Fibroblast of lung (primary cell): ENCODE data around the gene C6orf163. TPM values are rescaled to one million over a fixed set of nuclear protein-coding genes. Genes with fewer than 3 reads are reported as not detected.

Experiments
- DNase-seq, 2 donors: peaks; one replicate each; pipeline versions ENCODE4 v3.0.0 to v3.0.0-alpha.2; 2010; ENCODE audit warnings: low read depth in 2 of 2
- H2AFZ ChIP-seq: 2 replicates; pipeline ENCODE4 v1.5.1; 2012; ENCODE audit warnings: low read length, control low read depth, inconsistent platforms
- H3K27ac ChIP-seq: 2 replicates; pipeline ENCODE4 v1.5.1; 2011; ENCODE audit warnings: low read length, control low read depth; ENCODE audit not compliant: insufficient read depth
- H3K27me3 ChIP-seq: 2 replicates; pipeline ENCODE4 v1.5.1; 2011; ENCODE audit warnings: mild to moderate bottlenecking, low read length; ENCODE audit not compliant: control insufficient read depth, insufficient read depth
- H3K36me3 ChIP-seq: 2 replicates; pipeline ENCODE4 v1.5.1; 2011; ENCODE audit warnings: low read length; ENCODE audit not compliant: control insufficient read depth, insufficient read depth
- H3K4me1 ChIP-seq: 2 replicates; pipeline ENCODE4 v1.5.1; 2011; ENCODE audit warnings: low read length; ENCODE audit not compliant: control insufficient read depth, insufficient read depth; ENCODE audit errors: extremely low read depth
- H3K4me2 ChIP-seq: 2 replicates; pipeline ENCODE4 v1.5.1; 2011; ENCODE audit warnings: low read length, control low read depth; ENCODE audit not compliant: insufficient read depth; ENCODE audit errors: extremely low read depth
- H3K4me3 ChIP-seq, 4 experiments: fragments of 200-600 bp in 1 of 4; sonication (generic) in 1 of 4; replicated peaks in 1 of 4; 2 replicates each; pipeline ENCODE4 v1.5.1; 2011 to 2016; ENCODE audit warnings: low read length in 4 of 4, low read depth in 3 of 4, mild to moderate bottlenecking in 3 of 4, control low read depth in 2 of 4, inconsistent platforms in 1 of 4, mixed read lengths in 1 of 4; ENCODE audit not compliant: insufficient read depth in 1 of 4; ENCODE audit errors: control extremely low read depth in 1 of 4
- H3K79me2 ChIP-seq: 2 replicates; pipeline ENCODE4 v1.5.1; 2012; ENCODE audit warnings: mild to moderate bottlenecking, low read length, inconsistent platforms; ENCODE audit not compliant: control insufficient read depth, insufficient read depth
- H3K9ac ChIP-seq: 2 replicates; pipeline ENCODE4 v1.5.1; 2011; ENCODE audit warnings: mild to moderate bottlenecking, low read length, control low read depth; ENCODE audit not compliant: insufficient read depth
- H3K9me3 ChIP-seq: 2 replicates; pipeline ENCODE4 v1.5.1; 2012; ENCODE audit warnings: low read depth, low read length; ENCODE audit not compliant: control insufficient read depth, insufficient read depth
- H4K20me1 ChIP-seq: 2 replicates; pipeline ENCODE4 v1.5.1; 2011; ENCODE audit warnings: low read length; ENCODE audit not compliant: control insufficient read depth, insufficient read depth; ENCODE audit errors: extremely low read depth
- EZH2 ChIP-seq: IDR thresholded peaks from 2 replicates; pipeline ENCODE4 v1.5.1; 2012; ENCODE audit warnings: low read length, control low read depth, mild to moderate bottlenecking; ENCODE audit errors: missing control alignments
- polyA plus RNA-seq, 2 donors: library from polyadenylated mRNA; depleted of rRNA in 1 of 2; stranded (reverse) in 1 of 2; unstranded in 1 of 2; fragments of >200 nt; gene quantifications; 2 replicates each; pipeline ENCODE4 v1.2.1, GENCODE V29; 2011 to 2012; ENCODE audit warnings: missing spikeins in 1 of 2
- total RNA-seq: library from RNA; depleted of rRNA; stranded (reverse); fragments of >200 nt; gene quantifications from 2 replicates; pipeline ENCODE4 v1.2.1, GENCODE V29; 2014
- TF ChIP-seq, protein P1 (sequence below), 2 donors: IDR thresholded peaks in 1 of 2; conservative IDR thresholded peaks in 1 of 2; 1 replicate in 1 of 2; 2 replicates in 1 of 2; pipeline ENCODE4 v1.5.1; 2011 to 2012; ENCODE audit warnings: low read length in 2 of 2, control low read depth in 1 of 2, inconsistent platforms in 1 of 2, low read depth in 1 of 2, mild to moderate bottlenecking in 1 of 2

Gene C6orf163
- total and polyA plus RNA-seq, 2 donors (not counting 1 experiment from before 2014, with no cell fraction given), result 0.33 to 2.8 TPM

DNA sequence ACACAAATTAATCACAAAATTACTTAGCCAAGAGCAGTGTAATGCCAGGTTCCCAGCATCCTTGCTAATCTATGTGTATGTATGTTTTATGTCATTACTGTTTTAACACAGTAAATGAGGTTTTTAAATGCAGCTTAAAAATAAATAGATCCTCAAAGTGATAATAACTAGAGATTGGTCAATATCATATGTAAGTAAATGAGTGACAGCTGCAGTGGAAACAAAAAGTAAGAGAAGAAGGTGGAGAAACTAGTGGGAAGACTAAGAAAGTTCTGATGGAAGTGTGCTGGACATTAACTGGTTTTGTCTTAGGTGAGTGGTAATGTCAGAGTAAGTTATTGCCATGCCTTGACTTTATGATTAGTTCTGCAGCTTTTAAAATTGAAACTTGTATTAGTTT lies 13.7 kb upstream of the C6orf163 start:
- Histone ChIP-seq H3K4me3 (no peak overlapping the region), H3K9ac (no peak overlapping the region), H3K79me2 (no peaks in the 10 kb centered on the region), H4K20me1 (no peaks in the 10 kb centered on the region), H3K27ac (no peak overlapping the region), H2AFZ (no peak overlapping the region), H3K9me3 (no peaks in the 10 kb centered on the region), H3K27me3 (no peaks in the 10 kb centered on the region), H3K4me2 (no peak overlapping the region), H3K4me1 (peaks cover 10% of the 10 kb centered on the region), H3K36me3 (no peaks in the 10 kb centered on the region)
- DNase-seq, result no peak
- TF ChIP-seq, protein P1, sequence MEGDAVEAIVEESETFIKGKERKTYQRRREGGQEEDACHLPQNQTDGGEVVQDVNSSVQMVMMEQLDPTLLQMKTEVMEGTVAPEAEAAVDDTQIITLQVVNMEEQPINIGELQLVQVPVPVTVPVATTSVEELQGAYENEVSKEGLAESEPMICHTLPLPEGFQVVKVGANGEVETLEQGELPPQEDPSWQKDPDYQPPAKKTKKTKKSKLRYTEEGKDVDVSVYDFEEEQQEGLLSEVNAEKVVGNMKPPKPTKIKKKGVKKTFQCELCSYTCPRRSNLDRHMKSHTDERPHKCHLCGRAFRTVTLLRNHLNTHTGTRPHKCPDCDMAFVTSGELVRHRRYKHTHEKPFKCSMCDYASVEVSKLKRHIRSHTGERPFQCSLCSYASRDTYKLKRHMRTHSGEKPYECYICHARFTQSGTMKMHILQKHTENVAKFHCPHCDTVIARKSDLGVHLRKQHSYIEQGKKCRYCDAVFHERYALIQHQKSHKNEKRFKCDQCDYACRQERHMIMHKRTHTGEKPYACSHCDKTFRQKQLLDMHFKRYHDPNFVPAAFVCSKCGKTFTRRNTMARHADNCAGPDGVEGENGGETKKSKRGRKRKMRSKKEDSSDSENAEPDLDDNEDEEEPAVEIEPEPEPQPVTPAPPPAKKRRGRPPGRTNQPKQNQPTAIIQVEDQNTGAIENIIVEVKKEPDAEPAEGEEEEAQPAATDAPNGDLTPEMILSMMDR (conservative IDR thresholded peaks at IDR 0.05 in 1 of 2, IDR thresholded peaks at IDR 0.05 in 1 of 2; ENCODE audit: low read depth in 1 of 2, low read length in 2 of 2), result no peak
- no peak for TF ChIP-seq EZH2

DNA sequence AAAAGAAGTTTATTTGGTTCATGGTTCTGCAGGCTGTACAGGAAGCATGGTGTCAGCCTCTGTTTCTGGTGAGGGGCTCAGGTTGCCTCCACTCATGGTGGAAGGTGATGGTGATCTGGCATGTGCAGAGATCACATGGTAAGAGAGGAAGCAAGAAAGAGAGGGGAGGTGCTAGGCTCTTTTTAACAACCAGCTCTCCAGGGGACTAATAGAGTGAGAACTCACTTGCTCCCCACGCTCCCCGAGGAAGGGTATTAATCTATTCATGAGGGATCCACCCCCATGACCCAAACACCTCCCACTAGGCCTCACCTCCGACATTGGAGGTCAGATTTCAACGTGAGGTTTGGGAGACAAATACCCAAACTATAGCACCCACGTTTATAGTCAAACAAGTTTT lies 11.6 kb upstream of the C6orf163 start:
- H3K27me3 ChIP-seq, result no peaks in the 10 kb centered on the region
- no peaks in the 10 kb centered on the region for H3K79me2 ChIP-seq
- H4K20me1 ChIP-seq, result no peaks in the 10 kb centered on the region
- peaks cover 10% of the 10 kb centered on the region for H3K4me1 ChIP-seq
- no peak overlapping the region for H3K9ac ChIP-seq
- H3K27ac ChIP-seq, result no peak overlapping the region
- H3K9me3 ChIP-seq, result no peaks in the 10 kb centered on the region
- no peaks in the 10 kb centered on the region for H3K36me3 ChIP-seq
- TF ChIP-seq EZH2, result no peak
- TF ChIP-seq, protein P1 (conservative IDR thresholded peaks at IDR 0.05 in 1 of 2, IDR thresholded peaks at IDR 0.05 in 1 of 2; ENCODE audit: low read depth in 1 of 2, low read length in 2 of 2), result no peak
- no peak overlapping the region for H3K4me3 ChIP-seq
- H2AFZ ChIP-seq, result no peak overlapping the region
- no peak for DNase-seq
- peak overlapping the region; percentile 19 for H3K4me2 ChIP-seq

DNA sequence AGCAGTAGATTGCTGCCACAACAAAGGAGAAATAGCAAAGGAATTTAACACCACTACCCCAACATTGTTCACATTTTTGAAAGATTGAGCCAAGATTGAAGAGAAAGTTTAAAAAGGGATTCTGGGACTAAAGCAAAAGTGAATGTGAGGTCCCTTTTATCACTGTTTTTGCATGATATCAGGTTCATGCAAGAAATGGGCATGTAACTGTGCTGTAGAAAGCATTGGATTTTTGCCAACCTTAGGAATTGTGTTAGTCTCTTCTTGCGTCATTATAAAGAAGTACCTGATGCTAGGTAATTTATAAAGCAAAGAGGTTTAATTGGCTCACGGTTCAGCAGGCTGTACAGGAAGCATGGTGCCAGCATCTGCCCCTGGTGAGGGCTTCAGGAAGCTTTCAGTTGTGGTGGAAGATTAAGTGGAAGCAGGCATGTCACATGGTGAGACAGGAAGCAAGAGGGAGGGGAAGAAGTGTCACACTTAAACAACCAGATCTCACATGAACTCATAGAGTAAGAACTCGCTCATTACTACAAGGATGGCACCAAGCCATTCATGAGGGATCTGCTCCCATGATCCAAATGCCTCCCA lies 10.9 kb upstream of the C6orf163 start:
- Histone ChIP-seq H3K27me3 (no peaks in the 10 kb centered on the region), H3K4me1 (peaks cover 10% of the 10 kb centered on the region), H3K4me2 (peak overlapping the region; percentile 48), H3K27ac (no peak overlapping the region), H4K20me1 (no peaks in the 10 kb centered on the region), H3K4me3 (no peak overlapping the region), H3K9me3 (no peaks in the 10 kb centered on the region), H3K9ac (no peak overlapping the region), H3K79me2 (no peaks in the 10 kb centered on the region), H3K36me3 (no peaks in the 10 kb centered on the region), H2AFZ (no peak overlapping the region)
- TF ChIP-seq, protein P1 (conservative IDR thresholded peaks at IDR 0.05 in 1 of 2, IDR thresholded peaks at IDR 0.05 in 1 of 2; ENCODE audit: low read depth in 1 of 2, low read length in 2 of 2), result no peak
- TF ChIP-seq EZH2, result no peak
- peak; percentile 13 to 37 for DNase-seq
